ENCODE results near the gene WNT3A.
A peak's percentile ranks its signal among the peaks of the same experiment; 100 is the strongest.

The WNT3A gene

DNA sequence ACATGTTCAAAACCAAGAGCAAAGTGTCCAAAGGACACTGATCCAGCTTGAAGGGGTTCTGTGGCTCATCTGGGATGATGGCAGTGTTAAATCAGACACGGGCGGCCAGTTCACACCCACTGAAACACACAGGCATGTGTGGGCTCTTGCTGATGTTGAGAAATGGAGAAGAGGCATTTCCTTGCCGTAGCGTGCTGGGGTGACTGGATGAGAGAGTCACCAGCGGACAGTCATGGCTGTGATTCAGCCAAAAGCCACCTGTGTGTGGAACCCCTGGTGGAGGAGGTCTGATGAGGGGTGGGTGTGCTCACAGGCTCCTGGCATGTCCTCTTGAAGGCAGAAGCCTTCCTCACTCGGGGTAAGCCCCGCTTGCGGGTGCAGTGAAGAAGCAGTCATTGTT is 89.1 kb downstream of the WNT3A start:
- H3K9me3 Mint-ChIP-seq, result peaks cover 10% of the 10 kb centered on the region
- H3K4me3 Mint-ChIP-seq, result no peak overlapping the region
- peak overlapping the region; percentile 21 for H3K27ac Mint-ChIP-seq
- no peaks in the 10 kb centered on the region for H3K27me3 Mint-ChIP-seq
- H3K36me3 Mint-ChIP-seq (ENCODE audit: low read depth), result peaks cover 69% of the 10 kb centered on the region
- peaks cover 41% of the 10 kb centered on the region for H3K4me1 Mint-ChIP-seq (ENCODE audit: low read depth)

- Mint-ChIP-seq H3K27me3 (no peaks in the 10 kb centered on the region), H3K27ac (no peak overlapping the region), H3K4me3 (no peak overlapping the region), H3K9me3 (peaks cover 10% of the 10 kb centered on the region), H3K4me1 (ENCODE audit: low read depth) (peaks cover 41% of the 10 kb centered on the region), H3K36me3 (ENCODE audit: low read depth) (peaks cover 67% of the 10 kb centered on the region)
Measured at GRCh38 chr1:228096416-228097332, 89.9 kb downstream of the WNT3A start.

DNA sequence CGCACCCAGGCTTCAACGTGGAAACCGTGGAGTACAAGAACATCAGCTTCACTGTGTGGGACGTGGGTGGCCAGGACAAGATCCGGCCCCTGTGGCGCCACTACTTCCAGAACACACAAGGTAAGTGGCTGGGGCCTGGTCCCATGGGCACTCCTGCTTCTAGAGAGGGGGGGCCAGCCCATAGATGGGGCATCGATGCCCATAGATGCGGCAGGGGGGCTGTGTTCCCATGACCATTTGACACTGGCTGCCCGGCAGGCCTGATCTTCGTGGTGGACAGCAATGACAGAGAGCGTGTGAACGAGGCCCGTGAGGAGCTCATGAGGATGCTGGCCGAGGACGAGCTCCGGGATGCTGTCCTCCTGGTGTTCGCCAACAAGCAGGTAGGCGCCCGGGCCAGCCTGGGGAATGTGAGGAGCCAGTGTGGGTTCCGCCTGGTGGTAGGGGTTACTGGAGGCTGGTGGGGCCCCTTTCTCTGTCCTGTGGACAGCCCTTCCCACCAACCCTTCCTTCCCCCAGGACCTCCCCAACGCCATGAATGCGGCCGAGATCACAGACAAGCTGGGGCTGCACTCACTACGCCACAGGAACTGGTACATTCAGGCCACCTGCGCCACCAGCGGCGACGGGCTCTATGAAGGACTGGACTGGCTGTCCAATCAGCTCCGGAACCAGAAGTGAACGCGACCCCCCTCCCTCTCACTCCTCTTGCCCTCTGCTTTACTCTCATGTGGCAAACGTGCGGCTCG is 90.7 kb downstream of the WNT3A start:
- no peaks in the 10 kb centered on the region for H3K27me3 Mint-ChIP-seq
- H3K27ac Mint-ChIP-seq, result no peak overlapping the region
- peaks cover 59% of the 10 kb centered on the region for H3K36me3 Mint-ChIP-seq (ENCODE audit: low read depth)
- peaks cover 10% of the 10 kb centered on the region for H3K9me3 Mint-ChIP-seq
- H3K4me1 Mint-ChIP-seq (ENCODE audit: low read depth), result peaks cover 34% of the 10 kb centered on the region
- H3K4me3 Mint-ChIP-seq, result no peak overlapping the region

DNA sequence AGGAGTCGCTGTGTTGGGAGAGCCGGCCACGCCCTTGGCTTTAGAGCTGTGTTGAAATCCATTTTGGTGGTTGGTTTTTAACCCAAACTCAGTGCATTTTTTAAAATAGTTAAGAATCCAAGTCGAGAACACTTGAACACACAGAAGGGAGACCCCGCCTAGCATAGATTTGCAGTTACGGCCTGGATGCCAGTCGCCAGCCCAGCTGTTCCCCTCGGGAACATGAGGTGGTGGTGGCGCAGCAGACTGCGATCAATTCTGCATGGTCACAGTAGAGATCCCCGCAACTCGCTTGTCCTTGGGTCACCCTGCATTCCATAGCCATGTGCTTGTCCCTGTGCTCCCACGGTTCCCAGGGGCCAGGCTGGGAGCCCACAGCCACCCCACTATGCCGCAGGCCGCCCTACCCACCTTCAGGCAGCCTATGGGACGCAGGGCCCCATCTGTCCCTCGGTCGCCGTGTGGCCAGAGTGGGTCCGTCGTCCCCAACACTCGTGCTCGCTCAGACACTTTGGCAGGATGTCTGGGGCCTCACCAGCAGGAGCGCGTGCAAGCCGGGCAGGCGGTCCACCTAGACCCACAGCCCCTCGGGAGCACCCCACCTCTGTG is 91.6 kb downstream of the WNT3A start:
- peaks cover 10% of the 10 kb centered on the region for H3K9me3 Mint-ChIP-seq
- H3K27me3 Mint-ChIP-seq, result no peaks in the 10 kb centered on the region
- no peak overlapping the region for H3K27ac Mint-ChIP-seq
- H3K4me3 Mint-ChIP-seq, result no peak overlapping the region
- H3K36me3 Mint-ChIP-seq (ENCODE audit: low read depth), result peaks cover 50% of the 10 kb centered on the region
- peaks cover 34% of the 10 kb centered on the region for H3K4me1 Mint-ChIP-seq (ENCODE audit: low read depth)

GRCh38 chr1:228099331-228099732 is 92.5 kb downstream of the WNT3A start:
- Mint-ChIP-seq H3K27me3 (no peaks in the 10 kb centered on the region), H3K4me1 (ENCODE audit: low read depth) (peaks cover 38% of the 10 kb centered on the region), H3K36me3 (ENCODE audit: low read depth) (peaks cover 45% of the 10 kb centered on the region)

DNA sequence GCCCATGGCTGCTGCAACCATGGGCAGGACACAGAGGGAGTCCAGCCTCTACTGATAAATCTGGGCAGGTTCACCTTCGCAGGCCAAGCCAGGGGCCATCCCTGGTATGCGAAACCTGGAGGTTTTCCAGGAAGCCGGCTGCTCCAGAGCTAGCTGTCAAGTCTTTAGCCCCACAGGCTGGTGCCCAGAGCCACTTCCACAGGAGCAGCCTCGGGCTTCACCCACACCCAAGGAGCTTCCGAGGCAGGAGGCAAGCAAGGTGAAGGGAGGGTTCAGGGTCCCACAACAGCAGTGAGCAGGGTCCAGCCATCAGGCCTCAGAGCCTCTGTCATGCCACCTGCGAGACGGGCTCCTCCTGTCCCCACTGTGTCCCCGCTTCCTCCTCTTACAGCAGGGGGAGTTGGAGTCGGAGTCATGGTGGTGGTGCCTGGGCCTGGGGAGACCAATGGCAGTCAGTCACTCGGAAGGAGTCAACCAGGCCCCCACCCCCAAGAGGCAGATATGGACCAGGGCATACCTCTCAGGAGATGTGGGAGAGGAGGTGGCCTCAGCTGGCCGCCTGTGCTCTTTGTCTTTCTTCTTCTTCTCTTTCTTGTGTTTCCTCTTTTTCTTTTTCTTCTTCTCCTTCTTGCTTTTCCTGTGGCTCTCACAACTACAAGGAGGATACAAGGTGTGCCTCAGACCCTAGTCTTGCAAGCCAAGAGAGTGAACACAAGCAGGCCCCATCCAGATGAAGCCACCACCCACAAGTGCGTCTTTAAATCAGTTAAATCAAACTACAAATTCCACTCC is 94.2 kb downstream of the WNT3A start:
- Mint-ChIP-seq H3K9me3 (no peaks in the 10 kb centered on the region), H3K4me1 (ENCODE audit: low read depth) (peaks cover 26% of the 10 kb centered on the region), H3K27ac (peak overlapping the region; percentile 47)

More at GRCh38 chr1:228099331-228099732, 92.5 kb downstream of the WNT3A start:
- Mint-ChIP-seq H3K4me3 (no peak overlapping the region), H3K27ac (peak overlapping the region; percentile 58), H3K9me3 (peaks cover 8% of the 10 kb centered on the region)

DNA sequence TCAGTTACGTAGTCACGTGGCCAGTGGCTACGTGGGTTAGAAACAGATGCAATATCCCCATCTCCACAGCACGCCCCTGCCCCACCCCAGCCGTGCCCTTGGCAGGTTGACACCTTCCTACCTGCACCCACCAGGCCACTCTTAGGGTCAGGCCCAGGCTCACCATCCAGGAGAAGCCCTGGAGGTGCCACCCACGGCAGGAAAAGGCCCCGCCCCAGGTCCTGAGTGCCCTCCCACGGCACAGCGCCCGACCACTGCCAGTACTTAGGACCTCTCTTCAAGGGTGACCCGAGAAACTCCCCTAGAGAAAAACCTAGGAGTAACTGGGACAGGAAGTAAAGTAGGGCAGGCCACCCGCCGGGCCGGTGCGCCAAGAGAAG is 94.8 kb downstream of the WNT3A start:
- peaks cover 24% of the 10 kb centered on the region for H3K4me1 Mint-ChIP-seq (ENCODE audit: low read depth)
- peaks cover 32% of the 10 kb centered on the region for H3K36me3 Mint-ChIP-seq (ENCODE audit: low read depth)
- peak overlapping the region; percentile 47 for H3K27ac Mint-ChIP-seq
- no peaks in the 10 kb centered on the region for H3K27me3 Mint-ChIP-seq
- no peaks in the 10 kb centered on the region for H3K9me3 Mint-ChIP-seq
- H3K4me3 Mint-ChIP-seq, result peak overlapping the region; percentile 64

More for the DNA sequence above, 94.2 kb downstream of the WNT3A start:
- H3K27me3 Mint-ChIP-seq, result no peaks in the 10 kb centered on the region
- peaks cover 29% of the 10 kb centered on the region for H3K36me3 Mint-ChIP-seq (ENCODE audit: low read depth)
- H3K4me3 Mint-ChIP-seq, result peak overlapping the region; percentile 64

- H3K4me3 Mint-ChIP-seq, result peak overlapping the region; percentile 94
- no peaks in the 10 kb centered on the region for H3K9me3 Mint-ChIP-seq
- no peak overlapping the region for H3K27ac Mint-ChIP-seq
- H3K36me3 Mint-ChIP-seq (ENCODE audit: low read depth), result peaks cover 34% of the 10 kb centered on the region
- no peaks in the 10 kb centered on the region for H3K27me3 Mint-ChIP-seq
- H3K4me1 Mint-ChIP-seq (ENCODE audit: low read depth), result peaks cover 23% of the 10 kb centered on the region
Measured at GRCh38 chr1:228101994-228102790, 95.4 kb downstream of the WNT3A start.

DNA sequence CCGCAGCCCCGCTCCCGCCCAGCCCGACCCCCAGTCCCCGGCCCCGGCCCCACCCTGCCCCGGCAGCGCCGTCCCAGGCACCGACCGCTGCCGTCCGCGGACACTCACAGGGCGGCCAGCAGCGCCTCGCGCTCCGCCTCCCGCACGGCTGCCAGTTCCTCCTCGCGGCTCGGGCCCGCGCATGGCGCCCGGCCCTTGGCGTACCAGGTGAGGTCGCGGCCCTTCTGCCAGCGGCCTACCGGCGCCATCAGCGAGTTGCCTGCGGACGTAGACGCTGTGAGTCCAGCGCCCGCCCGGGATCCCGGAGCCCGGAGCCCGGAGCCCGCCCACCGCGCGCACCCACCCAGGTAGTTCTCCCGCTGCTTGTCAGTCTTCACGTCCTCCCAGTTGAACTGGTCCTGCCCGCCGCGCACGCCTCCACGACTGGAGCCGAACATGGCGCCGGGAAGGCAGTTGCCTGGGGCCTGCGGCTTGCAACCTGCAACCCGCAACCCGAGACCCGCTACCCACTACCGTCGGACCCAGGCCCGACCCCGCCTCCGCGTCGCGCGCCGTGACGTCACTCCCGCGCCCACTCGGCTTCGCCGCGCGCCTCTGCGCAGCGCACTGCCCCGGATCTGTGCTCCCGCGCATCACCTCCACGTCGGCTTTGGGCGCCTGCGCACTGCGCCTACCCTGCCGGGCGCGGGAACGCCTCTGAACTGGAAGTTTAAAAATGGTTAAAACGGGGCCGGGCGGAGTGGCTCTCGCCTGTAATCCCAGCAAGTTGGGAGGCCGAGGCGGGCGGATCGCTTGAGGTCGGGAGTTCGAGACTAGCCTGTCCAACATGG is 96.2 kb downstream of the WNT3A start, which contains the start of gene C1orf35:
TSS of gene C1orf35 (minus strand) at position 535 of the 830 bp plus-strand sequence. CDS start at position 437, 98 bp downstream.
- peaks cover 28% of the 10 kb centered on the region for H3K4me1 Mint-ChIP-seq (ENCODE audit: low read depth)
- peak within 1 kb of the TSS; percentile 93 for H3K27ac Mint-ChIP-seq
- H3K36me3 Mint-ChIP-seq (ENCODE audit: low read depth), result peaks cover 30% of the 10 kb centered on the region
- no peaks in the 10 kb centered on the region for H3K27me3 Mint-ChIP-seq
- H3K4me3 Mint-ChIP-seq, result peak within 1 kb of the TSS; percentile 94
- no peaks in the 10 kb centered on the region for H3K9me3 Mint-ChIP-seq

GRCh38 chr1:228104526-228105269 is 97.9 kb downstream of the WNT3A start:
- H3K36me3 Mint-ChIP-seq (ENCODE audit: low read depth), result peaks cover 19% of the 10 kb centered on the region
- no peaks in the 10 kb centered on the region for H3K9me3 Mint-ChIP-seq
- H3K27ac Mint-ChIP-seq, result peak overlapping the region; percentile 11
- no peaks in the 10 kb centered on the region for H3K27me3 Mint-ChIP-seq
- peak overlapping the region; percentile 94 for H3K4me3 Mint-ChIP-seq
- H3K4me1 Mint-ChIP-seq (ENCODE audit: low read depth), result peaks cover 39% of the 10 kb centered on the region

GRCh38 chr1:228105270-228105995 is 98.6 kb downstream of the WNT3A start:
- Mint-ChIP-seq H3K27me3 (no peaks in the 10 kb centered on the region), H3K4me1 (ENCODE audit: low read depth) (peaks cover 45% of the 10 kb centered on the region), H3K27ac (no peak overlapping the region), H3K9me3 (no peaks in the 10 kb centered on the region), H3K4me3 (no peak overlapping the region), H3K36me3 (ENCODE audit: low read depth) (peaks cover 15% of the 10 kb centered on the region)

All from stimulated activated naive CD8-positive, alpha-beta T cell treated with anti-CD3 and anti-CD28 coated beads, Interleukin-15, Interleukin-2, amounts not matched to agents 100 ng/mL and 50 ng/mL, for 24 hours (primary cell).